ENCODE results near the gene CTSA. TPM values are rescaled to one million over a fixed set of nuclear protein-coding genes. Genes with fewer than 3 reads are reported as not detected.

The CTSA gene
- total and polyA plus RNA-seq, 2 experiments from 2014 or later = 39.9 to 63.9 TPM

DNA sequence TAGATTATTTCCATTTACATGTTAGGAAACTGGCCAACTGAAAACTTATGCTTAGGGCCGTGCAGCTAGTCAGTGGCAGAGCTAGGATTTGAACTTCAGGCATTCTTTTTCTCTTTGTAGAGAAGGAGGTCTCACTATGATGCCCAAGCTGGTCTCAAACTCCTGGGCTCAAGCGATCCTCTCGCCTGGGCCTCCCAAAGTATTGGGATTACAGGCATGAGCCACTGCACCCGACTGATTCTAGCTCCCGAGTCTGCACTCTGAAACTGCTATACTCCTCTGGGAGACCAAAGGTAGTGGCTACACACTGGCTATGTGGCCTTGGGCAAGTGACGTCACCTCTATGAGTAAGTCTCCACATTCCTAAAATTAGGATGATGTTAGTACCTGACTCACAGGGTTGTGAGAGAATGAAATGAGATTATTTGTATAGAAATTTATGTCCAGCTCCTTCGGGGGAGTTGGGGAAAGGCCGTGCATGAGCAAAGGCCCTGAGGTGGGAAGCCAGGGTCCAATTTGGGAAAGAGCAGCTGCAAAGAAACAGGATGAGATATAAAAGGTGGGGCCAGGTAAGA is 14.5 kb downstream of the CTSA start:
- ATAC-seq (no peak), DNase-seq (ENCODE audit: low spot score) (no peak)
- peaks cover 89% of the 10 kb centered on the region for H3K36me3 Mint-ChIP-seq (ENCODE audit: low read depth)
- H3K27me3 ChIP-seq (ENCODE audit: insufficient read depth) = no peaks in the 10 kb centered on the region
- no peak overlapping the region for H3K27ac Mint-ChIP-seq
- no peak overlapping the region for H2AFZ ChIP-seq
- peaks cover 10% of the 10 kb centered on the region for H3K79me2 ChIP-seq (replicated peaks; ENCODE audit: insufficient read depth)
- peaks cover 28% of the 10 kb centered on the region for H3K27me3 Mint-ChIP-seq (ENCODE audit: insufficient read depth, low read depth, poor library complexity)
- H3K4me3 Mint-ChIP-seq = no peak overlapping the region
- H3K4me3 ChIP-seq = no peak overlapping the region
- no peaks in the 10 kb centered on the region for H3K9me2 ChIP-seq (ENCODE audit: insufficient read depth)
- H3K4me1 ChIP-seq (ENCODE audit: insufficient read depth) = no peaks in the 10 kb centered on the region; the same call in 1 of the 2 replicates
- peaks cover 24% of the 10 kb centered on the region for H3K36me3 ChIP-seq (ENCODE audit: insufficient read depth)
- no peak overlapping the region for H3K4me2 ChIP-seq
- peaks cover 29% of the 10 kb centered on the region for H4K20me1 ChIP-seq (replicated peaks; ENCODE audit: insufficient read depth)
- H3F3A ChIP-seq (replicated peaks; ENCODE audit: low read depth) = 0 out of 2 replicates have a peak, but pooled peaks cover 5% of the 10 kb centered on the region
- no peak overlapping the region for H3K27ac ChIP-seq (ENCODE audit: low read depth)
- H3K9me3 Mint-ChIP-seq = no peaks in the 10 kb centered on the region; the same call in 2 of the 3 replicates
- TF ChIP-seq POLR2AphosphoS5 (IDR thresholded peaks at IDR 0.05; ENCODE audit: low read depth) = no peak
- peaks cover 10% of the 10 kb centered on the region for H3K4me1 Mint-ChIP-seq

- no peak overlapping the region for H3K4me2 ChIP-seq
- H2AFZ ChIP-seq = no peak overlapping the region
- H3K79me2 ChIP-seq (replicated peaks; ENCODE audit: insufficient read depth) = peaks cover 10% of the 10 kb centered on the region
- H3K9me3 Mint-ChIP-seq = no peaks in the 10 kb centered on the region; the same call in 2 of the 3 replicates
- no peaks in the 10 kb centered on the region for H3K27me3 ChIP-seq (ENCODE audit: insufficient read depth)
- no peak overlapping the region for H3K27ac ChIP-seq (ENCODE audit: low read depth)
- no peaks in the 10 kb centered on the region for H3K9me2 ChIP-seq (ENCODE audit: insufficient read depth)
- peaks cover 34% of the 10 kb centered on the region for H3K27me3 Mint-ChIP-seq (ENCODE audit: insufficient read depth, low read depth, poor library complexity)
- peaks cover 78% of the 10 kb centered on the region for H3K36me3 Mint-ChIP-seq (ENCODE audit: low read depth)
- H3K36me3 ChIP-seq (ENCODE audit: insufficient read depth) = peaks cover 19% of the 10 kb centered on the region
- H3K4me3 Mint-ChIP-seq = no peak overlapping the region
- no peak overlapping the region for H3K4me3 ChIP-seq
- H3K4me1 ChIP-seq (ENCODE audit: insufficient read depth) = peaks cover 3% of the 10 kb centered on the region; the same call in 1 of the 2 replicates
- H3K4me1 Mint-ChIP-seq = peaks cover 13% of the 10 kb centered on the region
- no peak overlapping the region for H3K27ac Mint-ChIP-seq
- H4K20me1 ChIP-seq (replicated peaks; ENCODE audit: insufficient read depth) = peaks cover 29% of the 10 kb centered on the region
- ATAC-seq (no peak), DNase-seq (ENCODE audit: low spot score) (no peak)
- TF ChIP-seq ZNF331 (CRISPR knock-in tag; IDR thresholded peaks at IDR 0.05; ENCODE audit: low read depth) (no peak), ZNF462 (CRISPR knock-in tag; IDR thresholded peaks at IDR 0.05) (no peak), EZH2phosphoT487 (IDR thresholded peaks at IDR 0.05; ENCODE audit: unreplicated experiment) (no peak), JUNB (IDR thresholded peaks at IDR 0.05; ENCODE audit: unreplicated experiment) (no peak), REST (IDR thresholded peaks at IDR 0.05; ENCODE audit: unreplicated experiment) (no peak), POLR2AphosphoS5 (IDR thresholded peaks at IDR 0.05; ENCODE audit: low read depth) (no peak)
- TF ChIP-seq, protein P1, sequence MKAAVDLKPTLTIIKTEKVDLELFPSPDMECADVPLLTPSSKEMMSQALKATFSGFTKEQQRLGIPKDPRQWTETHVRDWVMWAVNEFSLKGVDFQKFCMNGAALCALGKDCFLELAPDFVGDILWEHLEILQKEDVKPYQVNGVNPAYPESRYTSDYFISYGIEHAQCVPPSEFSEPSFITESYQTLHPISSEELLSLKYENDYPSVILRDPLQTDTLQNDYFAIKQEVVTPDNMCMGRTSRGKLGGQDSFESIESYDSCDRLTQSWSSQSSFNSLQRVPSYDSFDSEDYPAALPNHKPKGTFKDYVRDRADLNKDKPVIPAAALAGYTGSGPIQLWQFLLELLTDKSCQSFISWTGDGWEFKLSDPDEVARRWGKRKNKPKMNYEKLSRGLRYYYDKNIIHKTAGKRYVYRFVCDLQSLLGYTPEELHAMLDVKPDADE (IDR thresholded peaks at IDR 0.05) = no peak
- H3F3A ChIP-seq (replicated peaks; ENCODE audit: low read depth) = peaks cover 13% of the 10 kb centered on the region; the same call in 1 of the 2 replicates
Measured at GRCh38 chr20:45907219-45907948, 16.2 kb downstream of the CTSA start.

All from GM23338 (cell line).